Stimulated activated CD8-positive, alpha-beta memory T cell treated with anti-CD3 and anti-CD28 coated beads, Interleukin-7, amount 100 ng/mL, for 24 hours (primary cell): ENCODE measurements around the gene ZNF668.
"Not testable (repeated sequence)": the region's sequence is repeated elsewhere in the genome, so short reads cannot be mapped to it uniquely, and the experiment has no call there.

Experiments
- DNase-seq: peaks from one replicate; pipeline ENCODE4 v3.0.0-alpha.2; 2020; ENCODE audit warnings: low read depth

ZNF668 gene

GRCh38 chr16:31013292-31013691 is 60.7 kb downstream of the ZNF668 start:
- DNase-seq: not testable (repeated sequence)

DNA sequence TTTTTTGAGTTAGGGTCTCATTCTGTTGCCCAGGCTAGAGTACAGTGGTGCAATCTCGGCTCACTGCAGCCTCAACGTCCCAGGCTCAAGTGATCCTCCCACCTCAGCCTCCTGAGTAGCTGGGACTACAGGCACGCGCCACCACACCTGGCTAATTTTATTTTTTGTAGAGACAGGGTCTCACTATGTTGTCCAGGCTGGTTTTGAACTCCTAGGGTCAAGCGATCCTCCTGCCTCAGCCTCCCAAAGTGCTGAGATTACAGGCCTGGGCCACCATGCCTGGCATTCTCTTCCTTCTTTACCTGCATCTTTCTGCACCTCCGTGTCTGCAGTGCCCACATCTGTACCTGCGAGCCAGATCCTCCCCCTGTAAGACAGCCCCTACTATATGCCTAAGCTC is 62.2 kb downstream of the ZNF668 start:
- not testable (repeated sequence) for DNase-seq
